B cell (primary cell): Measurements from ENCODE around the gene RGS14. TPM values are rescaled to one million over a fixed set of nuclear protein-coding genes. Genes with fewer than 3 reads are reported as not detected.
"Not testable (repeated sequence)": the region's sequence is repeated elsewhere in the genome, so short reads cannot be mapped to it uniquely, and the experiment has no call there.

ENCODE experiments used
- ATAC-seq: fragments of 200-7000 bp; cut with Tn5 transposase; one replicate; pipeline ENCODE4 v1.10.0; 2021; ENCODE audit warnings: low read depth, mild to moderate bottlenecking, moderate number of reproducible peaks, moderate library complexity
- CTCF ChIA-PET: fragments of 350-600 bp; sonication (Branson Sonifier 250); formaldehyde crosslinking; loops from one replicate; lab custom pipeline; 2021; ENCODE audit warnings: antibody characterized with exemption, inconsistent platforms; lab: Charles Lee
- POLR2A ChIA-PET: fragments of 350-600 bp; sonication (Branson Sonifier 250); formaldehyde crosslinking; loops from one replicate; lab custom pipeline; 2021; ENCODE audit warnings: antibody characterized with exemption; lab: Charles Lee
- DNase-seq: peaks from one replicate; pipeline ENCODE4 v3.0.0; 2013
- H2AFZ ChIP-seq: 2 replicates; pipeline ENCODE4 v1.6.1; 2012; ENCODE audit warnings: mild to moderate bottlenecking, low read depth, low read length; ENCODE audit not compliant: insufficient read depth, poor library complexity, severe bottlenecking
- H3K27ac ChIP-seq, 2 donors: 1 replicate in 1 of 2; 2 replicates in 1 of 2; pipeline ENCODE4 v1.5.1; 2012 to 2013; ENCODE audit warnings: low read length in 2 of 2, mild to moderate bottlenecking in 2 of 2, moderate library complexity in 1 of 2
- H3K27me3 ChIP-seq, 4 experiments: fragments of 200-600 bp in 1 of 4; sonication (generic) in 1 of 4; replicated peaks in 1 of 4; 1 replicate in 2 of 4; 2 replicates in 2 of 4; pipeline versions ENCODE4 v1.6.1 to v1.7.0; 2013 to 2016; ENCODE audit warnings: low read length in 3 of 4, mild to moderate bottlenecking in 2 of 4, mixed read lengths in 1 of 4, moderate library complexity in 1 of 4; ENCODE audit not compliant: insufficient read depth in 4 of 4, control insufficient read depth in 3 of 4; ENCODE audit errors: control extremely low read depth in 1 of 4
- H3K36me3 ChIP-seq, 2 experiments: replicated peaks in 1 of 2; 1 replicate in 1 of 2; 2 replicates in 1 of 2; pipeline versions ENCODE4 v1.6.1 to v1.7.1; 2013; ENCODE audit warnings: low read length in 1 of 2; ENCODE audit not compliant: insufficient read depth in 2 of 2, control insufficient read depth in 1 of 2; ENCODE audit errors: control extremely low read depth in 1 of 2, extremely low read depth in 1 of 2
- H3K4me1 ChIP-seq, 2 donors: fragments of 200-600 bp in 1 of 2; sonication (generic) in 1 of 2; 1 replicate in 1 of 2; 2 replicates in 1 of 2; pipeline versions ENCODE4 v1.5.1 to v1.6.1; 2013 to 2017; ENCODE audit warnings: low read length in 2 of 2; ENCODE audit not compliant: control insufficient read depth in 2 of 2, insufficient read depth in 2 of 2
- H3K4me2 ChIP-seq: replicated peaks from 2 replicates; pipeline ENCODE3; 2012; ENCODE audit warnings: mild to moderate bottlenecking, low read depth, low read length; ENCODE audit not compliant: poor library complexity, severe bottlenecking
- H3K4me3 ChIP-seq, 5 experiments: fragments of 200-600 bp in 1 of 5; sonication (generic) in 1 of 5; 1 replicate in 3 of 5; 2 replicates in 2 of 5; pipeline versions ENCODE4 v1.5.1 to v1.7.0; 2011 to 2016; ENCODE audit warnings: low read length in 4 of 5, mild to moderate bottlenecking in 4 of 5, low read depth in 2 of 5, control low read depth in 1 of 5, moderate library complexity in 1 of 5; ENCODE audit not compliant: insufficient read depth in 1 of 5; ENCODE audit errors: control extremely low read depth in 1 of 5, extremely low read depth in 1 of 5
- H3K79me2 ChIP-seq: fragments of 200-600 bp; sonication (generic); one replicate; pipeline ENCODE4 v1.6.0; 2016; ENCODE audit warnings: low read length; ENCODE audit not compliant: control insufficient read depth, insufficient read depth
- H3K9ac ChIP-seq: fragments of 200-600 bp; sonication (generic); 2 replicates; pipeline ENCODE4 v1.6.1; 2017; ENCODE audit warnings: mild to moderate bottlenecking, low read length, moderate library complexity
- H3K9me3 ChIP-seq, 3 donors: one replicate each; pipeline versions ENCODE4 v1.6.1 to v1.7.1; 2013; ENCODE audit warnings: low read length in 2 of 3; ENCODE audit not compliant: control insufficient read depth in 2 of 3, insufficient read depth in 1 of 3; ENCODE audit errors: control extremely low read depth in 1 of 3
- H4K20me1 ChIP-seq: 2 replicates; pipeline ENCODE4 v1.6.0; 2012; ENCODE audit warnings: mild to moderate bottlenecking, low read length; ENCODE audit not compliant: insufficient read depth, control insufficient read depth, poor library complexity, severe bottlenecking
- H3K27ac Mint-ChIP-seq: one replicate; pipeline ENCODE4 v1.8.0; 2021; ENCODE audit warnings: mixed read lengths
- H3K27me3 Mint-ChIP-seq: one replicate; pipeline ENCODE4 v1.8.0; 2021; ENCODE audit warnings: mixed read lengths
- H3K4me1 Mint-ChIP-seq: one replicate; pipeline ENCODE4 v1.8.0; 2021; ENCODE audit warnings: mixed read lengths
- H3K4me3 Mint-ChIP-seq: one replicate; pipeline ENCODE4 v1.8.0; 2021; ENCODE audit warnings: mixed read lengths
- H3K9me3 Mint-ChIP-seq: one replicate; pipeline ENCODE4 v1.8.0; 2022; ENCODE audit warnings: mixed read lengths; ENCODE audit not compliant: insufficient read depth
- CTCF ChIP-seq: fragments of 200-600 bp; IDR thresholded peaks from one replicate; pipeline ENCODE4 v1.8.0; 2022; ENCODE audit warnings: antibody characterized with exemption, mild to moderate bottlenecking
- EZH2 ChIP-seq: IDR thresholded peaks from 2 replicates; pipeline ENCODE4 v1.6.1; 2012; ENCODE audit warnings: borderline replicate concordance, low read depth, mild to moderate bottlenecking, moderate library complexity, low read length; ENCODE audit not compliant: insufficient read depth, poor library complexity, severe bottlenecking
- WGBS: methylation state at CpG from one replicate; pipeline ENCODE4 v1.1.5; 2013; ENCODE audit warnings: missing lambda C conversion rate; ENCODE audit not compliant: insufficient coverage; 5-methylcytosine and 5-hydroxymethylcytosine counted together
- intact Hi-C: fragments of 100-400 bp; cut with micrococcal nuclease; formaldehyde crosslinking; loops from one replicate; pipeline ENCODE4 v1.10.0; 2022
- polyA plus RNA-seq: library from polyadenylated mRNA; depleted of rRNA; stranded (reverse); fragments of >200 nt; gene quantifications from 2 replicates; pipeline ENCODE4 v1.2.3, GENCODE V29; 2012
- total RNA-seq, 2 donors: library from RNA; stranded (reverse); fragments of 120-200 nt in 1 of 2; gene quantifications; 1 replicate in 1 of 2; 2 replicates in 1 of 2; pipeline versions ENCODE4 v1.2.3 to v1.2.4, GENCODE V29; 2013 to 2022

Gene RGS14
- total and polyA plus RNA-seq, 2 donors (not counting 1 experiment from before 2014, with no cell fraction given) = 85.8 to 184 TPM

- H3K4me3 ChIP-seq = no peak overlapping the region
- no peaks in the 10 kb centered on the region for H3K79me2 ChIP-seq
- CTCF ChIA-PET = interaction anchor here (6.5 kb wide), 1 partner anchor 15 kb away, joined by 46 read pairs; no protein-coding TSS in a partner anchor
- no peaks in the 10 kb centered on the region for H3K36me3 ChIP-seq
- ATAC-seq (no peak), DNase-seq (no peak)
- no peak overlapping the region for H3K4me2 ChIP-seq
- POLR2A ChIA-PET = no interaction called here
- Mint-ChIP-seq H3K27ac (no peak overlapping the region), H3K4me1 (no peaks in the 10 kb centered on the region), H3K27me3 (no peaks in the 10 kb centered on the region), H3K9me3 (no peaks in the 10 kb centered on the region), H3K4me3 (no peak overlapping the region)
- H2AFZ ChIP-seq = no peak overlapping the region
- H3K27ac ChIP-seq = no peak overlapping the region
- 100% methylated on average over 2 of the region's 3 CpGs for whole genome bisulfite sequencing
- intact Hi-C loops = no loop called here
- no peak overlapping the region for H3K9ac ChIP-seq
- TF ChIP-seq EZH2 = no peak
- no peak for TF ChIP-seq CTCF
- no peaks in the 10 kb centered on the region for H3K4me1 ChIP-seq
- H4K20me1 ChIP-seq = no peaks in the 10 kb centered on the region
- H3K27me3 ChIP-seq = no peaks in the 10 kb centered on the region
- no peaks in the 10 kb centered on the region for H3K9me3 ChIP-seq
These were observed 61.3 kb downstream of the RGS14 start for GRCh38 chr5:177419046-177419445.

- H3K79me2 ChIP-seq, ATAC-seq, H3K27me3 Mint-ChIP-seq, H3K27me3 ChIP-seq, H3K4me1 Mint-ChIP-seq, DNase-seq, H3K27ac Mint-ChIP-seq, H4K20me1 ChIP-seq, H3K27ac ChIP-seq, H3K4me3 ChIP-seq, H3K4me2 ChIP-seq, H3K4me3 Mint-ChIP-seq, H3K36me3 ChIP-seq, H3K9me3 Mint-ChIP-seq, intact Hi-C loops, H2AFZ ChIP-seq, POLR2A ChIA-PET, H3K4me1 ChIP-seq, H3K9me3 ChIP-seq, H3K9ac ChIP-seq: not testable (repeated sequence)
- WGBS = 85% methylated on average over 4 of the region's 7 CpGs
- CTCF ChIA-PET = interaction anchor here (6.5 kb wide), 1 partner anchor 16 kb away, joined by 46 read pairs; no protein-coding TSS in a partner anchor
These were observed 62.7 kb downstream of the RGS14 start for GRCh38 chr5:177420472-177420871.
